Endothelial cell of umbilical vein (primary cell): ENCODE data around the gene CAMSAP1. TPM values are rescaled to one million over a fixed set of nuclear protein-coding genes. Genes with fewer than 3 reads are reported as not detected.

Experiments
- BruUV-seq: library from RNA; stranded (reverse); fragments of 400-500 nt; replicated peaks from 2 replicates; lab custom pipeline; 2021; lab: Mats Ljungman, UMichigan
- CTCF ChIA-PET: fragments of 300-600, 350-600 bp; sonication (Branson Sonifier 250); formaldehyde crosslinking; loops from one replicate; lab custom pipeline; 2021; ENCODE audit warnings: antibody characterized with exemption, inconsistent platforms; lab: Charles Lee
- POLR2A ChIA-PET: fragments of 300-600, 350-600 bp; sonication (Branson Sonifier 250); formaldehyde crosslinking; loops from one replicate; lab custom pipeline; 2021; ENCODE audit warnings: antibody characterized with exemption, inconsistent platforms; lab: Charles Lee
- DNase-seq: peaks from one replicate; pipeline ENCODE4 v3.0.0-alpha.2; 2011; ENCODE audit warnings: low read depth, low spot score
- FAIRE-seq: peaks from 2 replicates; lab custom pipeline; 2011; peaks lifted over from hg19 to GRCh38; lab: Jason Lieb, UNC
- H2AFZ ChIP-seq: 2 replicates; pipeline ENCODE4 v1.6.0; 2012; ENCODE audit warnings: low read depth, low read length, control low read depth, inconsistent platforms
- H3K27ac ChIP-seq: 2 replicates; pipeline ENCODE4 v1.5.1; 2011; ENCODE audit warnings: low read depth, mild to moderate bottlenecking, control low read depth, low read length, moderate library complexity; ENCODE audit not compliant: insufficient read depth
- H3K27me3 ChIP-seq, 2 experiments: 2 replicates each; pipeline versions ENCODE4 v1.6.0 to v1.6.1; 2011; ENCODE audit warnings: low read length in 2 of 2, mixed read lengths in 1 of 2; ENCODE audit not compliant: control insufficient read depth in 2 of 2, insufficient read depth in 2 of 2
- H3K36me3 ChIP-seq, 2 experiments: 2 replicates in 1 of 2; 3 replicates in 1 of 2; pipeline ENCODE4 v1.5.1; 2011; ENCODE audit warnings: low read length in 2 of 2, mild to moderate bottlenecking in 1 of 2, moderate library complexity in 1 of 2; ENCODE audit not compliant: control insufficient read depth in 2 of 2, insufficient read depth in 2 of 2; ENCODE audit errors: extremely low read depth in 1 of 2
- H3K4me1 ChIP-seq: 3 replicates; pipeline ENCODE4 v1.5.1; 2011; ENCODE audit warnings: mild to moderate bottlenecking, low read length; ENCODE audit not compliant: control insufficient read depth, insufficient read depth; ENCODE audit errors: extremely low read depth
- H3K4me2 ChIP-seq: 2 replicates; pipeline ENCODE4 v1.6.1; 2011; ENCODE audit warnings: low read length, control low read depth, mixed read lengths; ENCODE audit not compliant: insufficient read depth
- H3K4me3 ChIP-seq, 3 experiments: fragments of 200-600 bp in 1 of 3; sonication (generic), shearing (Covaris generic) in 1 of 3; replicated peaks in 1 of 3; 2 replicates each; pipeline ENCODE4 v1.5.1; 2011 to 2016; ENCODE audit warnings: control low read depth in 3 of 3, low read length in 3 of 3, mild to moderate bottlenecking in 2 of 3, inconsistent platforms in 1 of 3, low read depth in 1 of 3, moderate library complexity in 1 of 3; ENCODE audit not compliant: insufficient read depth in 1 of 3
- H3K79me2 ChIP-seq: 2 replicates; pipeline ENCODE4 v1.6.0; 2012; ENCODE audit warnings: low read length, inconsistent platforms; ENCODE audit not compliant: control insufficient read depth, insufficient read depth
- H3K9ac ChIP-seq: replicated peaks from 2 replicates; pipeline ENCODE3; 2011; ENCODE audit warnings: low read length, control low read depth; ENCODE audit not compliant: insufficient read depth; ENCODE audit errors: extremely low read depth
- H3K9me1 ChIP-seq: replicated peaks from 3 replicates; pipeline ENCODE4 v1.6.0; 2011; ENCODE audit warnings: mild to moderate bottlenecking, low read length; ENCODE audit not compliant: control insufficient read depth, insufficient read depth; ENCODE audit errors: extremely low read depth
- H3K9me3 ChIP-seq: replicated peaks from 2 replicates; pipeline ENCODE4 v1.5.1; 2012; ENCODE audit warnings: low read length, inconsistent platforms; ENCODE audit not compliant: control insufficient read depth, insufficient read depth
- H4K20me1 ChIP-seq: replicated peaks from 2 replicates; pipeline ENCODE3; 2011; ENCODE audit warnings: mild to moderate bottlenecking, low read length; ENCODE audit not compliant: control insufficient read depth, insufficient read depth; ENCODE audit errors: extremely low read depth
- EZH2 ChIP-seq: IDR thresholded peaks from 2 replicates; pipeline ENCODE4 v1.6.1; 2012; ENCODE audit warnings: borderline replicate concordance, low read depth, mild to moderate bottlenecking, moderate library complexity, low read length, inconsistent platforms; ENCODE audit not compliant: severe bottlenecking
- FOS ChIP-seq: IDR thresholded peaks from 2 replicates; pipeline ENCODE4 v1.6.1; 2011; ENCODE audit warnings: mild to moderate bottlenecking, low read length, moderate library complexity, borderline replicate concordance; ENCODE audit not compliant: insufficient read depth
- GATA2 ChIP-seq: IDR thresholded peaks from 2 replicates; pipeline ENCODE4 v1.7.0; 2011; ENCODE audit warnings: low read depth, mild to moderate bottlenecking, moderate library complexity, mixed read lengths, low read length; ENCODE audit not compliant: insufficient read length, insufficient read depth
- JUN ChIP-seq: IDR thresholded peaks from 2 replicates; pipeline ENCODE4 v1.6.1; 2011; ENCODE audit warnings: borderline replicate concordance, low read depth; ENCODE audit not compliant: insufficient read length, insufficient read depth
- MYC ChIP-seq: IDR thresholded peaks from one replicate; pipeline ENCODE4 v1.6.1; 2011; ENCODE audit warnings: mild to moderate bottlenecking, low read depth, low read length
- POLR2A ChIP-seq: IDR thresholded peaks from 2 replicates; pipeline ENCODE4 v1.6.1; 2012; ENCODE audit warnings: low read depth, mild to moderate bottlenecking, control low read depth, low read length
- POLR2AphosphoS5 ChIP-seq: IDR thresholded peaks from 2 replicates; pipeline ENCODE4 v1.6.1; 2012; ENCODE audit warnings: low read depth, mild to moderate bottlenecking, control low read depth, low read length, moderate library complexity; ENCODE audit not compliant: insufficient read depth
- dilution Hi-C: fragments of 300-500 bp; cut with MboI; formaldehyde crosslinking; loops from one replicate; pipeline ENCODE4 v1.15.0; 2019; ENCODE audit warnings: low sequenced_read_pairs; ENCODE audit not compliant: extremely low pct_ligation_motif_present
- intact Hi-C: fragments of 100-400 bp; cut with micrococcal nuclease; formaldehyde crosslinking; loops from one replicate; pipeline ENCODE4 v1.10.0; 2022
- polyA plus RNA-seq, 4 experiments: library from polyadenylated mRNA; depleted of rRNA in 3 of 4; stranded (reverse) in 3 of 4; unstranded in 1 of 4; fragments of >200 nt; gene quantifications; 2 replicates each; pipeline versions ENCODE4 v1.2.1 to v1.2.3, GENCODE V29; 2011 to 2012; ENCODE audit warnings: missing spikeins in 1 of 4
- total RNA-seq: library from RNA; stranded (reverse); gene quantifications from 2 replicates; pipeline ENCODE4 v1.2.3, GENCODE V29; 2021
- TF ChIP-seq, protein P1 (sequence below), 2 donors: IDR thresholded peaks; 1 replicate in 1 of 2; 2 replicates in 1 of 2; pipeline ENCODE4 v1.5.1; 2011; ENCODE audit warnings: low read length in 2 of 2, mild to moderate bottlenecking in 2 of 2, moderate library complexity in 2 of 2, control low read depth in 1 of 2, inconsistent platforms in 1 of 2, low read depth in 1 of 2; ENCODE audit not compliant: insufficient read depth in 1 of 2; ENCODE audit errors: extremely low read depth in 1 of 2
- TF ChIP-seq, protein P2 (sequence below): IDR thresholded peaks from 2 replicates; pipeline ENCODE4 v1.6.1; 2011; ENCODE audit not compliant: insufficient read depth, insufficient read length

The CAMSAP1 gene
- total and polyA plus RNA-seq, 2 donors (not counting 3 experiments of a cell fraction or from before 2014, with no cell fraction given) = 8.1 to 25.5 TPM

DNA sequence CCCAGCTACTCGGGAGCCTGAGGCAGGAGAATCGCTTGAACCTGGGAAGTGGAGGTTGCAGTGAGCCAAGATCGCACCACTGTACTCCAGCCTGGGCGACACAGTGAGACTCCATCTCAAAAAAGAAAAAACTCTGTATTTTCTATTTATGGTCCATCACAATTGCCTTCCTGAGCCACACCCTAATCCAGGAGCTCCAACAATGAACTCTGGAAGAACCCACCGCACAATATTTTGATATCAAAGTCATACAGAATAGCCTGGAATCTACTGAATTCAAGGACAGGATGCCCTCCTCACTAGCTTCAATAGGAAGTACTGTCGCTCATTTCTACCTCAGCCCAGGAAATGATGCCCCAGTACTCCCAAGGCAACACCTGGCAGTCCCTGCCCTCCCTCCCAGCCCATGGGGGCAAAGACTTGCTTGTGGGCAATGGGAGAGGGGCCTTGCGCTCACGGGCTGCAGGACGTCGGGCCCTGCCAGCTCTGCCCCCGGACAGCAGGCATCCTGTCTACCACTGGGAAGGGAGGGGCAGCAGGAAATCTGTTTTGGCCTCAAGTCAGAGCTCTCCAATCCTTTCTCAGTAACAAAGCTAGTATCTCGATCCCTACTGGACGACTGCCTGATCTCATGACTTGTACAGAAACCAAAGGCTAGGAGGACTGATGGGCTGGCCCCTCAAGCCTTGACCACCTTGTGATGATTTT is 34.1 kb upstream of the CAMSAP1 start:
- Histone ChIP-seq H3K79me2 (no peaks in the 10 kb centered on the region), H3K27ac (no peak overlapping the region), H3K4me1 (peaks cover 2% of the 10 kb centered on the region), H3K9me1 (no peaks in the 10 kb centered on the region), H3K4me2 (no peak overlapping the region), H2AFZ (no peak overlapping the region), H3K4me3 (no peak overlapping the region), H3K9me3 (no peaks in the 10 kb centered on the region), H4K20me1 (no peaks in the 10 kb centered on the region), H3K27me3 (no peaks in the 10 kb centered on the region), H3K9ac (no peak overlapping the region), H3K36me3 (peaks cover 2 to 33% of the 10 kb centered on the region in 2 experiments)
- ChIA-PET POLR2A (interaction anchor here (0.6 kb wide), 1 partner anchor 10 kb away, joined by 4 read pairs; no protein-coding TSS in a partner anchor), CTCF (interaction anchor here (1.4 kb wide), 2 partner anchors 15 to 181 kb away, joined by 3 to 6 read pairs; no protein-coding TSS in a partner anchor)
- FAIRE-seq (no peak), DNase-seq (peak; percentile 18)
- BruUV-seq = no TSS peak
- intact Hi-C loops = loop anchor here (2.0 kb wide), 1 partner anchor 15 kb away; no protein-coding TSS in a partner anchor
- dilution Hi-C loops = no loop called here
- no peak for TF ChIP-seq FOS
- TF ChIP-seq MYC = no peak
- TF ChIP-seq POLR2AphosphoS5 = no peak
- TF ChIP-seq JUN = no peak
- TF ChIP-seq, protein P1, sequence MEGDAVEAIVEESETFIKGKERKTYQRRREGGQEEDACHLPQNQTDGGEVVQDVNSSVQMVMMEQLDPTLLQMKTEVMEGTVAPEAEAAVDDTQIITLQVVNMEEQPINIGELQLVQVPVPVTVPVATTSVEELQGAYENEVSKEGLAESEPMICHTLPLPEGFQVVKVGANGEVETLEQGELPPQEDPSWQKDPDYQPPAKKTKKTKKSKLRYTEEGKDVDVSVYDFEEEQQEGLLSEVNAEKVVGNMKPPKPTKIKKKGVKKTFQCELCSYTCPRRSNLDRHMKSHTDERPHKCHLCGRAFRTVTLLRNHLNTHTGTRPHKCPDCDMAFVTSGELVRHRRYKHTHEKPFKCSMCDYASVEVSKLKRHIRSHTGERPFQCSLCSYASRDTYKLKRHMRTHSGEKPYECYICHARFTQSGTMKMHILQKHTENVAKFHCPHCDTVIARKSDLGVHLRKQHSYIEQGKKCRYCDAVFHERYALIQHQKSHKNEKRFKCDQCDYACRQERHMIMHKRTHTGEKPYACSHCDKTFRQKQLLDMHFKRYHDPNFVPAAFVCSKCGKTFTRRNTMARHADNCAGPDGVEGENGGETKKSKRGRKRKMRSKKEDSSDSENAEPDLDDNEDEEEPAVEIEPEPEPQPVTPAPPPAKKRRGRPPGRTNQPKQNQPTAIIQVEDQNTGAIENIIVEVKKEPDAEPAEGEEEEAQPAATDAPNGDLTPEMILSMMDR (IDR thresholded peaks at IDR 0.05; ENCODE audit: extremely low read depth in 1 of 2, insufficient read depth in 1 of 2, low read depth in 1 of 2, low read length in 2 of 2) = no peak
- TF ChIP-seq EZH2 = no peak
- TF ChIP-seq GATA2 = no peak
- no peak for TF ChIP-seq POLR2A
- TF ChIP-seq, protein P2, sequence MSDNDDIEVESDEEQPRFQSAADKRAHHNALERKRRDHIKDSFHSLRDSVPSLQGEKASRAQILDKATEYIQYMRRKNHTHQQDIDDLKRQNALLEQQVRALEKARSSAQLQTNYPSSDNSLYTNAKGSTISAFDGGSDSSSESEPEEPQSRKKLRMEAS = no peak
